ENCODE measurements around the gene ZFHX3. TPM values are rescaled to one million over a fixed set of nuclear protein-coding genes. Genes with fewer than 3 reads are reported as not detected.
A peak's percentile ranks its signal among the peaks of the same experiment; 100 is the strongest.

The ZFHX3 gene
- total and polyA plus RNA-seq, 2 of the 8 experiments (the other 6 are each of a cell fraction or from before 2014, with no cell fraction given), result 0.08 to 0.99 TPM

DNA sequence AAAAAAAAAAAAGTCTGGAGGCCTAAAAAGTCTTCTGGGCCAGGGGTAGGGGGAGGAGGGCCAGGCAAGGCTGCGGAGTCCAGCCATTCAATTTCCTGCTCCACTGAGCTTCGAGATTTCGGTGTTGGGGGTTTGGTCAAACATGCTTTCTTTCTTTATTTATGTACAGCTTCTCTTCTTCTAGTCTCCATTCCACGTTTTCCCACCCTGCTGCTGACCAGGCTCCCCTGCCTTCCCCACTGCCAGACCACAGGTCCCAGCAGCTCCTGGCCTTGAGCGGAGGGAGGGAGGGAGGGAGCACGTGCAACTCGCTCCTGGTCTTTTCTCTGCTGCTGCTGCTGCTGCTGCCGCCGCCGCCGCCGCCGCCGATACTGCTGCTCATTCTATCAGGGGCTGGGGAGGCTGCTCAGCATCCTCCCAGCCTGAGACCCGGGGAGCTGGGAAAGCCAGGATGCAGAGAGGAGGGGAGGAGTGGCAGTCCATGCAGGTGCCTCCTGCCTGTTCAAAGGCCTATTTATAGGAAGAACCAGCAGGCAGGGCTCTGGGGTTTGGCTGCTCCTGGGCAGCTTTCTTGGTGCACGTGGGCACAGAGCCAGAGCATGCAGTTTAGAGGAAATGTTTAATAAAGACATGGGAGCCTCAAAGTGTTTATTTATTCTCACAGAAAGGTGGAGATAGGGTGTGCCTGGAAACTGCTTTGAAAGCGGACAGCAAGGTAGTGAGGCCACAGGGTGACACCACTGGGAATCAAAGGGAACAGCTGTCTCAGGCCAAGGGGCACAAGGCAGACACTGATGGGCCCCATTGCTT lies 23.4 kb upstream of the ZFHX3 start (continued):
- TF ChIP-seq, protein P1, sequence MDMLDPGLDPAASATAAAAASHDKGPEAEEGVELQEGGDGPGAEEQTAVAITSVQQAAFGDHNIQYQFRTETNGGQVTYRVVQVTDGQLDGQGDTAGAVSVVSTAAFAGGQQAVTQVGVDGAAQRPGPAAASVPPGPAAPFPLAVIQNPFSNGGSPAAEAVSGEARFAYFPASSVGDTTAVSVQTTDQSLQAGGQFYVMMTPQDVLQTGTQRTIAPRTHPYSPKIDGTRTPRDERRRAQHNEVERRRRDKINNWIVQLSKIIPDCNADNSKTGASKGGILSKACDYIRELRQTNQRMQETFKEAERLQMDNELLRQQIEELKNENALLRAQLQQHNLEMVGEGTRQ (IDR thresholded peaks at IDR 0.05; ENCODE audit: low read length), result no peak
- no peak for TF ChIP-seq POLR2A (IDR thresholded peaks at IDR 0.05; ENCODE audit: control extremely low read depth in 1 of 2, low read depth in 2 of 2, low read length in 2 of 2)
- TF ChIP-seq RBBP5 (IDR thresholded peaks at IDR 0.05; ENCODE audit: borderline replicate concordance, low read depth, low read length), result no peak
- TF ChIP-seq HDAC2 (IDR thresholded peaks at IDR 0.05; ENCODE audit: borderline replicate concordance in 1 of 2, low read depth in 2 of 2, low read length in 2 of 2), result no peak
- 0 out of 2 replicates have a peak, but pooled peaks have one; percentile 8 for TF ChIP-seq SUZ12 (IDR thresholded peaks at IDR 0.05; ENCODE audit: low read length)
- TF ChIP-seq CEBPB (IDR thresholded peaks at IDR 0.05; ENCODE audit: low read depth, low read length), result no peak
- no peak for TF ChIP-seq JUN (IDR thresholded peaks at IDR 0.05; ENCODE audit: low read depth, low read length)
- TF ChIP-seq, protein P2, sequence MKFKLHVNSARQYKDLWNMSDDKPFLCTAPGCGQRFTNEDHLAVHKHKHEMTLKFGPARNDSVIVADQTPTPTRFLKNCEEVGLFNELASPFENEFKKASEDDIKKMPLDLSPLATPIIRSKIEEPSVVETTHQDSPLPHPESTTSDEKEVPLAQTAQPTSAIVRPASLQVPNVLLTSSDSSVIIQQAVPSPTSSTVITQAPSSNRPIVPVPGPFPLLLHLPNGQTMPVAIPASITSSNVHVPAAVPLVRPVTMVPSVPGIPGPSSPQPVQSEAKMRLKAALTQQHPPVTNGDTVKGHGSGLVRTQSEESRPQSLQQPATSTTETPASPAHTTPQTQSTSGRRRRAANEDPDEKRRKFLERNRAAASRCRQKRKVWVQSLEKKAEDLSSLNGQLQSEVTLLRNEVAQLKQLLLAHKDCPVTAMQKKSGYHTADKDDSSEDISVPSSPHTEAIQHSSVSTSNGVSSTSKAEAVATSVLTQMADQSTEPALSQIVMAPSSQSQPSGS (IDR thresholded peaks at IDR 0.05; ENCODE audit: low read length), result no peak
- no peak for TF ChIP-seq KDM1A (IDR thresholded peaks at IDR 0.05; ENCODE audit: borderline replicate concordance, low read length)
- TF ChIP-seq SAP30 (IDR thresholded peaks at IDR 0.05; ENCODE audit: insufficient read depth, insufficient replicate concordance, low read length), result no peak
- TF ChIP-seq SP4 (IDR thresholded peaks at IDR 0.05; ENCODE audit: low read length), result no peak
- no peak for TF ChIP-seq SRF (IDR thresholded peaks at IDR 0.05; ENCODE audit: low read depth, low read length)
- TF ChIP-seq, protein P3, sequence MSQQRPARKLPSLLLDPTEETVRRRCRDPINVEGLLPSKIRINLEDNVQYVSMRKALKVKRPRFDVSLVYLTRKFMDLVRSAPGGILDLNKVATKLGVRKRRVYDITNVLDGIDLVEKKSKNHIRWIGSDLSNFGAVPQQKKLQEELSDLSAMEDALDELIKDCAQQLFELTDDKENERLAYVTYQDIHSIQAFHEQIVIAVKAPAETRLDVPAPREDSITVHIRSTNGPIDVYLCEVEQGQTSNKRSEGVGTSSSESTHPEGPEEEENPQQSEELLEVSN (IDR thresholded peaks at IDR 0.05), result peak; percentile 89
- peak in 1 of 2 experiments; percentile 42; a peak in 1 of 4 replicates for TF ChIP-seq SIN3A (conservative IDR thresholded peaks at IDR 0.05 in 1 of 2, IDR thresholded peaks at IDR 0.05 in 1 of 2; ENCODE audit: low read depth in 1 of 2, low read length in 2 of 2)
- TF ChIP-seq RAD21 (IDR thresholded peaks at IDR 0.05 in 1 of 2, conservative IDR thresholded peaks at IDR 0.05 in 1 of 2; ENCODE audit: low read depth in 2 of 2, low read length in 2 of 2), result 0 out of 4 replicates have a peak, but pooled peaks of 1 of the 2 experiments have one; percentile 2
